ENCODE data around the gene PCSK5. TPM values are rescaled to one million over a fixed set of nuclear protein-coding genes. Genes with fewer than 3 reads are reported as not detected.

The PCSK5 gene
- total and polyA plus RNA-seq, 12 donors = 2.2 to 31.8 (median 8.4) TPM

GRCh38 chr9:76099516-76099915 is 209.0 kb downstream of the PCSK5 start:
- Histone ChIP-seq H3K9me3 (replicated peaks in 1 of 3) (no peaks in the 10 kb centered on the region), H3K27me3 (no peaks in the 10 kb centered on the region), H3K4me1 (replicated peaks in 1 of 2) (peaks cover 0 to 14% of the 10 kb centered on the region in 2 donors), H3K36me3 (replicated peaks in 1 of 2) (no peaks in the 10 kb centered on the region), H3K4me3 (no peak overlapping the region), H3K27ac (no peak overlapping the region)
- DNase-seq = peak in 3 of 7 donors; percentile 19 to 57 (median 29)
- TF ChIP-seq POLR2A (IDR thresholded peaks at IDR 0.05) = no peak
- TF ChIP-seq CTCF (IDR thresholded peaks at IDR 0.05) = no peak
- intact Hi-C loops (cut with DNase I) = no loop called here
- WGBS, 4 donors = 77 to 80% (median 79%) methylated on average over 8 of the region's 8 CpGs

DNA sequence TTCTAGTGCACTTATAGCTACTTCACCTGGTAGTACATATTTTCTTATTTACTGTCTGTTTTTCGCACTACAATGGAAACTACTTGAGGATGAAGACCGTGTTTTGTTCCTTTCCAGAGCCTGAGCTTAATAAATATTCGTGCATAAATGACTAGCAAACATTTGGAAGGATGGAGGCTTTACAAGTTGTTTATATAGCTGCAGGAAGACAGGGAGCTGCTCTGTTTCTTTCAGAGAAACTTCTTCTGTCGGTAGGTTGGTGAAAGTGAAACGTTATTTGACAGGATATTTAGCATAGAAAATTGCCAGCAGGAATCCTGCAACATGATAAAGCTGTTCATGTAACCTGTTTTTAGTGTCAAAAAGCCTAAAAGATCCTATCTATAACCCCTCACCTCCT is 210.6 kb downstream of the PCSK5 start:
- Histone ChIP-seq H3K27me3 (no peaks in the 10 kb centered on the region), H3K4me1 (replicated peaks in 1 of 2) (peaks cover 0 to 14% of the 10 kb centered on the region in 2 donors), H3K9me3 (replicated peaks in 1 of 3) (no peaks in the 10 kb centered on the region), H3K36me3 (replicated peaks in 1 of 2) (no peaks in the 10 kb centered on the region), H3K4me3 (no peak overlapping the region), H3K27ac (no peak overlapping the region)
- WGBS, 4 donors = 48 to 60% (median 59%) methylated on average over 5 of the region's 5 CpGs
- intact Hi-C loops (cut with DNase I) = no loop called here
- no peak for DNase-seq
- TF ChIP-seq CTCF (IDR thresholded peaks at IDR 0.05) (no peak), POLR2A (IDR thresholded peaks at IDR 0.05) (no peak)

DNA sequence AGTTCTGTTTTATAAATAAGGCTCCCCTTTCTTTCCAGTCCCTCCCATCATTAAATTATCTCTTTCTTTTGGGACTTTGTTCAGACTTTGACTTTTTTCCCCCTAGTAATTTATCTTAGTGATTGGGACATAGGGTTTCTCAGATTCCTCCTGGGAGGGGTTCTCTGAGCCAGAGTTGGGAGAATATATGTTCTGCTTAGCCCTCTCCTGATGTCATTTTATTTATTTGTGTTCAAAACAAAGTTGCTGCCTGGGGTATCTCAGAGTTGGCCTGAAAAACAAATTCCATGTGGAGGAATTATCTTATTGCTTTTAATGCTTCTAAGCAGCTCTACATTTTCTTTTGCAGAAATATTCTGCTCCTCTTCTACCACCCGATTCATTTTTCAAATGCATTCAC is 211.0 kb downstream of the PCSK5 start:
- Histone ChIP-seq H3K4me1 (replicated peaks in 1 of 2) (peaks cover 0 to 14% of the 10 kb centered on the region in 2 donors), H3K4me3 (no peak overlapping the region), H3K36me3 (replicated peaks in 1 of 2) (no peaks in the 10 kb centered on the region), H3K9me3 (replicated peaks in 1 of 3) (no peaks in the 10 kb centered on the region), H3K27ac (no peak overlapping the region), H3K27me3 (no peaks in the 10 kb centered on the region)
- no peak for TF ChIP-seq POLR2A (IDR thresholded peaks at IDR 0.05)
- no peak for TF ChIP-seq CTCF (IDR thresholded peaks at IDR 0.05)
- DNase-seq = no peak
- intact Hi-C loops (cut with DNase I) = no loop called here
- WGBS, 4 donors = 64 to 86% (median 72%) methylated on average over 1 of the region's 1 CpG

- intact Hi-C loops (cut with DNase I) = no loop called here
- Histone ChIP-seq H3K27ac (no peak overlapping the region), H3K4me3 (no peak overlapping the region), H3K9me3 (replicated peaks in 1 of 3) (no peaks in the 10 kb centered on the region), H3K27me3 (no peaks in the 10 kb centered on the region), H3K36me3 (replicated peaks in 1 of 2) (no peaks in the 10 kb centered on the region), H3K4me1 (replicated peaks in 1 of 2) (peaks cover 0 to 14% of the 10 kb centered on the region in 2 donors)
- TF ChIP-seq CTCF (IDR thresholded peaks at IDR 0.05) = no peak
- no peak for TF ChIP-seq POLR2A (IDR thresholded peaks at IDR 0.05)
- DNase-seq = no peak
- 57 to 65% (median 59%) methylated on average over 4 of the region's 4 CpGs for WGBS, 4 donors
These were observed 211.5 kb downstream of the PCSK5 start for GRCh38 chr9:76101947-76102346.

All from adrenal gland (tissue), 12 donors.